Cerebellar cortex (tissue), 1 donor: Measurements from ENCODE around the gene STXBP6.
A peak's percentile ranks its signal among the peaks of the same experiment; 100 is the strongest.
"Not testable (repeated sequence)": the region's sequence is repeated elsewhere in the genome, so short reads cannot be mapped to it uniquely, and the experiment has no call there.

Experiments
- DNase-seq: peaks from one replicate; pipeline ENCODE4 v3.0.0-alpha.2; 2015; ENCODE audit warnings: low spot score

The STXBP6 gene

GRCh38 chr14:24829862-24830261, 220.1 kb downstream of the STXBP6 start:
- no peak for DNase-seq

- DNase-seq, result no peak
Observed at GRCh38 chr14:24828486-24828885, 221.5 kb downstream of the STXBP6 start.

- no peak for DNase-seq
Observed at GRCh38 chr14:24826390-24826789, 223.6 kb downstream of the STXBP6 start.

DNA sequence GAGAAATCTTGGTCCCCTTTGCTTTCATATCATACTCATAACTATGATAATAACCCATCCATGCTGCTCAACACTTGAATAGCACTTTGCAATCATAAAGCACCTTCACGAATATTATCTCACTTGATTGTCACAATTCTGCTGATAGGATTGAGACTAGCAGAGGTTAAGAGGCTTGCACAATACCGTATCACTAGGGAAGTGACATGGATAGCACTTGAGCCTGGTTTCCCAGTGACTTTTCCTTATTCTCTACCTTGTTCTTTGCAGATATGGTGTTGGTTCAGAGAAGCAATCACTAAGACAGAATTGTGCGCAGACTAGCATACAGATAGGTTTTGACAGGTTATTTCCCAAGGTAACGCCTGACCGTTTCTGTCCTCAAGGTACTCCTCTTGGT, 229.3 kb downstream of the STXBP6 start:
- DNase-seq, result no peak

GRCh38 chr14:24818823-24819341, 231.1 kb downstream of the STXBP6 start:
- DNase-seq, result no peak

DNA sequence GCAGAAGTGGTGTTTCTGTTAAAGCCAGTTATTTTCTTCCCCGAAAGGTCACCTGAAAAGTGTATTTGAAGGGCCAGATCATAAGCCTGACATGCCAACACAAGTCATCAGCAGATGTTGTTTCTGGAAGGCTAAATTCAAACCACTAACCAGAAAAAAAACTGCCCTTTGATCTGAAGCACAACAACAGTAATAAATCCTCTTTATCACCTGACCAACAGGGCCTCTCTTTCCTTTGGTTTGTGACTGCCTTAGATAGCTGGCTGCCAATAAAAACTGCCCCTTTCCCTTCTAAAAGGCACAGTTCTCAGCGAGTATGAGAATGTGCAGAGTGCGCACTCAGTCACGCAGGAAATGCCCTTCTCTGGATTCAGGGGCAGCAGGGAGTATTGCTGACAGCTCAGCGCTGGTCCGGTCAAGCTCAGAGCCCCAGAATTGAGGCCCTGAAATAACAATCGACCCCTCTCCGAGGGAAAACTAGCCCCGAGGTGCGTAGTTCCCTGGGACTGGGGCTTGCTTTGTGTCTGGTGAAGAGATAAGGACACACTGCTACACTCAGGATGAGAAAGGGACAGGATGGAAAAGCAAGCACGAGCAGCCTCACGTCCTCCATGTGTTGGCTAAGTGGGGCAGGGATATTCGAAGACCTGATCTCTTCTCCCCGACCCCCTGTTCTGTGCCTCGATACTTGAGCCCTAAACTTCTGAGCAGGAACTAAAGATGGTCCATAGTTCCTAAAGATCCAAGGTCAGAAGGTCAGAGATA, 231.7 kb downstream of the STXBP6 start:
- DNase-seq, result no peak

DNA sequence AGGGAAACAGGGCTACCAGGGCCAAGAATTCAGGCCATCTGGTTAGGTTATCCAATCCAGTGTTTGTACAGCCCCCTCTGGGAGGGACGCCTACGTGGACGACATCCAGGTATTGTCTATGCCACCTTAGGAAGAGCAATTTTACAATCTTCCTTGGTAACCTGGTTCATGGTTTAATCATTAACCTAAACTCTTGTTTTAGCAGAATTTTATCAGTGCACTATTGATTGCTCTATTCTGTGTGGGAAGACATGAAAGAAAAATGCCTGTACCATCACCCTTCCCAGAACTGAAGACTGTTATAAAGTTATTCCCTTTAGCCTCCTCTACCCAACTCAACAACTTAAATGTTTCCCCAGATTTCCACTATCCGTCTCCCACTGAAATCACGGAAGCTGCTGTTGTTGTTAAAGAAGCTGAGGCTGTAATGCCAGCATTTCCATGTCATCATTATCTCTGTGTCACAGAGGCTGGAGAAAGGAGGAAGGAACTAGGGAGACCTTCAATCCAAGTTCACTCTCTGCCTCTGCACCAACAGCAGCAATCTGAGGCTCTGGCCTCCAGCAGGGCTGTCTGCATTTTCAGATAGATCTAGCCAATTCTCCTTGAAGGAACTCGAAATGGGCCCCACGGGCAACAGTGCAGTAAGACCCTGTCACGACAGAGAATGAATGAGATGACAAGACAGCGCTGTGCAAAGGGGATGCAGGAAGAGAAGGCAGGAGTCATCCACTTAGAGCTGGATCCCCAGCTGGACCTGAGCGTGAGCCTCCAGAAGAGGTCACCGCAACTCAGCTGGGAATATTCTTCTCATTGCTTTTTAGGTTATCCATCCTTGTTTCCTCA, 232.5 kb downstream of the STXBP6 start:
- DNase-seq, result no peak

GRCh38 chr14:24816929-24817211, 233.1 kb downstream of the STXBP6 start:
- DNase-seq, result no peak

DNA sequence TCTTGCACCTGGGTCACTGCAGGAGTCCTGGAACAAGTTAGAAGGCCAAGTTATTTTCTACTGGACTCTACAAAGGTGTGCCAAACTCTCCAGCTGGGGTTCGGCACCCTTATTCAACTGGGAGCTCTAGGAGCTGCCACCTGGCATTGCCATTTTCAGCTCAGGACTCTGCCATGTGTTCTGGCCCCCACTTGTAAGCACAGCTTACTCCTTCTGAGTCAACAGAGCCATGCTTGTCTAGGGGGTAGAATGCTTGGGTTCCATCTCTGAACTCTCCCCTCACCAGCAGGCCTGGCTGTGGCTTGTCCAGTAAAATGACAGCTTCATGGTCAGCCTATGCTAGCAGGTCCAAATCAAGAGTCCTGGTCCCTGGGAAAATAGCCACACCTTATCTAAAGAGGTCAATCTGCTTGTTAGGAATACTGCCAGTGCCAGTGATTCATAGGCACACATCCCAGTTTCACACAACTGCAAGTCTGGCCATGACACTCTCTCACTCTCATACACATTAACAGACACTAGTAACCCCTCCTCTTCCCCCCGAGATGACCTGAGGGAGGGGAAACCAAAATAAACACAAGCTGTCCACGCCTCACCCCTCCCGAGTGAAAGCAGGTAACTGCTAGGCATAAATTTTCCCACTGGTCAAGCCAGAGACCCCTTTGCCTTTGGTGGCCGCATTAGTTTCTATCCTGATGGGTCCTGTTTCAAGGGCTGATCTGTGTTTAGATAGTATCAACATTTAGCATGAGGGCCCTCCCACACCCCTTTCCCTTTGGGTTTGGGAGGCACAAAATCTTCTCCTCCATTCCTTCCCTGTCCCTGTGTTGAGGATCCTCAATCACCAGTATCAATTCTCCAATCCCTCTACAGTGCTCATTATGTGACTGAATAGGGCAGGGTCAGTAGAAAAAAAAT, 233.7 kb downstream of the STXBP6 start:
- no peak for DNase-seq

GRCh38 chr14:24815543-24815942, 234.4 kb downstream of the STXBP6 start:
- no peak for DNase-seq

GRCh38 chr14:24814944-24815343, 235.0 kb downstream of the STXBP6 start:
- no peak for DNase-seq

- DNase-seq, result no peak
Observed at GRCh38 chr14:24814346-24814745, 235.6 kb downstream of the STXBP6 start.

- no peak for DNase-seq
Observed at GRCh38 chr14:24813819-24814259, 236.1 kb downstream of the STXBP6 start.

- no peak for DNase-seq
Observed at GRCh38 chr14:24813089-24813815, 236.7 kb downstream of the STXBP6 start.

GRCh38 chr14:24809135-24809534, 240.8 kb downstream of the STXBP6 start:
- DNase-seq, result no peak

DNA sequence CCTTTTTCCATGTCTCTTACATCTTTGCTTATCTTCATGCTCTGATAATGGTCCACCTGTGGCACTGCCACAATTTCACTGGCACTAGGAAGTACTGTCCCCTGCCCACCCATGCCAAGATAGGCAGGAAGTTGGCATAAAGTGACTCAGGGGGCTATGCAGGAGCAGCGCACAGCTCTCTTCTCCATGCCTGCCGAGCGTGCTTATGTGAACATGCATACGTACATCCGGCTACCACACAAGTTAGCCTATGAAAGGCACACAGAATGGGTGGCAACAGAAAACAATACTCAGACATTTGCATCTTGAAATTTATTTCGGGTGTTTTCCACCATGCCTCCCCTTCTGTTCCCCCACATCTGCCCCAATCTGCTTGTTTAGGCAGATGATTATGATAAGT, 241.5 kb downstream of the STXBP6 start:
- DNase-seq, result no peak

GRCh38 chr14:24806061-24806678, 243.8 kb downstream of the STXBP6 start:
- DNase-seq, result peak; percentile 35

- DNase-seq, result no peak
Observed at GRCh38 chr14:24804552-24805212, 245.3 kb downstream of the STXBP6 start.

GRCh38 chr14:24803933-24804494, 245.9 kb downstream of the STXBP6 start:
- DNase-seq, result no peak

GRCh38 chr14:24803426-24803825, 246.5 kb downstream of the STXBP6 start:
- DNase-seq, result not testable (repeated sequence)
